ENCODE data around the gene USP44.

DNA sequence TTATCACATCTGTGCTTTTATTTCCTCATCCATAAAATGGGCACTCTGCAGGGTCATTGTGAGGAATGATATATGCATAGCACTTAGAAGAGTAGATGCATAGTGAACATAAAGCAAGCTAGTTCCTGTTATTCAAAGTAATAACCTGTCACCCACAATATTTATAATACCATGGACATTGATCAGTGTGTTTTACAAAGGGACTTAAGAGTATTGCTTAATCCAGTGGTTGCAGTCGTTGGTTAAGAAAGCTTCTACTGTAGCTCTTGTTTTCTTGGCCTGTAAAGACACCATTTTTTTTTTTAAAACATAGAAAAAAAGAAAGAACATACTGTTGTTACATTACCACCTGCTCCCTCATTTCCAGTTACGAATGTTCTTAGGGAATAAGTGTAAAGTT, 64.3 kb downstream of the USP44 start:
- TF ChIP-seq, protein P1, sequence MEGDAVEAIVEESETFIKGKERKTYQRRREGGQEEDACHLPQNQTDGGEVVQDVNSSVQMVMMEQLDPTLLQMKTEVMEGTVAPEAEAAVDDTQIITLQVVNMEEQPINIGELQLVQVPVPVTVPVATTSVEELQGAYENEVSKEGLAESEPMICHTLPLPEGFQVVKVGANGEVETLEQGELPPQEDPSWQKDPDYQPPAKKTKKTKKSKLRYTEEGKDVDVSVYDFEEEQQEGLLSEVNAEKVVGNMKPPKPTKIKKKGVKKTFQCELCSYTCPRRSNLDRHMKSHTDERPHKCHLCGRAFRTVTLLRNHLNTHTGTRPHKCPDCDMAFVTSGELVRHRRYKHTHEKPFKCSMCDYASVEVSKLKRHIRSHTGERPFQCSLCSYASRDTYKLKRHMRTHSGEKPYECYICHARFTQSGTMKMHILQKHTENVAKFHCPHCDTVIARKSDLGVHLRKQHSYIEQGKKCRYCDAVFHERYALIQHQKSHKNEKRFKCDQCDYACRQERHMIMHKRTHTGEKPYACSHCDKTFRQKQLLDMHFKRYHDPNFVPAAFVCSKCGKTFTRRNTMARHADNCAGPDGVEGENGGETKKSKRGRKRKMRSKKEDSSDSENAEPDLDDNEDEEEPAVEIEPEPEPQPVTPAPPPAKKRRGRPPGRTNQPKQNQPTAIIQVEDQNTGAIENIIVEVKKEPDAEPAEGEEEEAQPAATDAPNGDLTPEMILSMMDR (IDR thresholded peaks at IDR 0.05 in 8 of 11, conservative IDR thresholded peaks at IDR 0.05 in 3 of 11), result no peak
- no peak for TF ChIP-seq POLR2AphosphoS5 (IDR thresholded peaks at IDR 0.05)

All from spleen (tissue), 7 donors.